ENCODE results near the gene DEPDC5.
"Not testable (repeated sequence)": the region's sequence is repeated elsewhere in the genome, so short reads cannot be mapped to it uniquely, and the experiment has no call there.

DEPDC5 gene

DNA sequence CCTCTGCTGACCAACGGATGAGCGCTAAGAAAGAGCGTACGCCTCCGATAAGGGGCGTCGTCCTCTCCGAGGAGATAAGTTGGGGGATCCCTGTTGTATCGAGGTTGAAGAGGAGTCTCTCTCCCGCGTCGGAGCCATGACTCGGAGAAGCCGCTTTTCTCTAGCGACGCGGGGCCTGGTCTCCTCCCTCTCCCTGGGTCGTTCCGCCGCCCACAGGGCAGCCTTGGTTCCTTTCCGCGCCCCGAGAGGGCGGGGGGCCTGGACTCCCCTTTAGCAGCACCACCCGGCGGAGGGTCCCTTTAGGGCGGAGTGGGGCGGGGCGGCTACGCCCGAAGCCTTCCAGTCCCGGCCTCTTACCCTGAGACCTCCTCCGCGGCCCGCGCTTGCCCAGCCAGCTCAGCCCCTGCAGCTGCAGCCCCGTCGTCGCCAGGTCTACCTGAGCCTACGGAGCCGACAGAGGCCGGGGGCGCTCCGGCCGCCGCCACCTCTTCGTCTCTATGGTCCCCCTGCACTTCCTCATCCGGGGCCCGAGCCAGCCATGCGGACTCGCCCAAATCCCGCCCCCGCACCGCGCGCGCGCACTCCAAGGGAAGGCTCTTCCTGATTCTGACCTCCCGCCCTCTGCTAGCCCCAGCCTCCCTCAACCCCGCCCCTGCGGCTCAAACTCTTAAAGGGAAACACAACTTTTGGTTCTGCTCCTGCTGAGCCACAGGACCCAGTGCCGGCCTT lies 4.0 kb upstream of the DEPDC5 start, which contains the start of gene PRR14L:
Gene PRR14L (minus strand): TSS at position 497 of the 729 bp plus-strand sequence. CDS start 11,272 bp downstream, outside the sequence.
- peak; percentile 96 for DNase-seq (ENCODE audit: low spot score)

DNA sequence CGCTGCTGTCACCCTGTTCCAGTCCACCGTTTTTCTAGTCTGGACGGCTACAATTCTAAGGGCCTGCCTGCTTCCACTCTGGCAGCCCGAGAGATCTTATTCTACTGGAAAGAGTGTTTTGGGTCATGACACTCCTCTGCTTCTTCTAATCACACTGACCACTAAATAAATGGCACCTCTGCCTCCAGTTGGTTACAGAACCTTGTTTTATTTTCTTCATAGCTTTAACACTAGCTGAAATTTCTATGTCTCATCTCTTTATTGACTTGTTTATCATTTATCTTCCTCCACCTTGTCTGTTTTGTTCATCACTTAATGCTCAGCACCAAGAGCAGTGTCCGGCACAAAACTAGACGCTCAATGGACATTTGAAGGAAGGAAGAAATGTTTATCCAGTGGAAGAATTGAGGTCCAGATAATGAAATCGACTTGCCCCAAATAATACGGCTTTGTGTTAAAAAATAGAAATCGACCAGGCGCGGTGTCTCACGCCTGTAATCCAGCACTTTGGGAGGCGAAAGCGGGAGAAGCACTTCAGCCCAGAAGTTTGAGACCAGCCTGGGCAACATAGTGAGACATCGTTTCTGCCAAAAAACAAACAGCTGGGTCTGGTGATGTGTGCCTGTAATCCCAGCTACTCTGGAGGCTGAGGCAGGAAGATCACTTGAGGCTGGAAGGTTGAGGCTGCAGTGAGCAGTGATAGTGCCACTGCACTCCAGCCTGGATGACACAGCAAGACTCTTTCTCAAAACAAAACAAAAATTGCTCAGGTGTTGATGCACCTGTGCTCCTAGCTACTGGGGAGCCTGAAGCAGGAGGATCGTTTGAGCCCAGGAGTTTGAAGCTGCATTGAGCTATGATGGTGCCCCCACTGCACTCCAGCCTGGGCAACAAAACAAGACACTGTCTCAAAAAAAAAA lies 3.2 kb upstream of the DEPDC5 start:
- DNase-seq (ENCODE audit: low spot score) = peak; percentile 7

GRCh38 chr22:31752096-31752847 lies 1.5 kb upstream of the DEPDC5 start:
- no peak for DNase-seq (ENCODE audit: low spot score)

DNA sequence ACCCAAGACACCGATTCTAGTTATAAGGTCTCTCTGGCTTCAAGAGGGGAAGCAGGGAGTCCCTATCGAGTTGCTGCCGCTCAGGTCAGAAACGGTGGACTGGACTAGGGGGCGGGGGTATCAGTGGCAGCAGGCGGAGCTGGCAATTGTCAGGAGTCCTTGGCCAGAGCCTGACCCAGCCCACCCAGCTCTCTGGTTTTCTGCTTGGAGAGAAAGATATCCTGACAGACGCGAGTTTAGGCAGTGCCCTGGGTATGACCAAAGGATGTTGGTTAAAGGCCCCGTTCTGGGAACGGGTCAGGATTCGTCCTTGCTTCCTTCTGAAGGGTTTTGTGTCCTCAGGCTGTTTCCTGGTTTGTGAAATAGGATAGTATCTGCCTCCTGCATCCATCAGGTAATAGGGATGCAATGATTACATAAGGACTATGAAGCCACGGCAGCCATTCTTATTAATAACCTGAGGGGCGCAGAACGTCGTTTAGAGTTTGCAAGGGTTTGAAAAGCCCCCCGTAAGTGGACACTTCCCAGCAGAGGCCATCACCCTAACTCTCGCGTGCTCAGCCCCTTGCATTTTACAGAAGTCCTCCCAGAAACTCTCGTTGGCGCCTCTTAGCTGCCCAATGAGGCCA lies 700 bp upstream of the DEPDC5 start:
- DNase-seq (ENCODE audit: low spot score) = peak; percentile 17

DNA sequence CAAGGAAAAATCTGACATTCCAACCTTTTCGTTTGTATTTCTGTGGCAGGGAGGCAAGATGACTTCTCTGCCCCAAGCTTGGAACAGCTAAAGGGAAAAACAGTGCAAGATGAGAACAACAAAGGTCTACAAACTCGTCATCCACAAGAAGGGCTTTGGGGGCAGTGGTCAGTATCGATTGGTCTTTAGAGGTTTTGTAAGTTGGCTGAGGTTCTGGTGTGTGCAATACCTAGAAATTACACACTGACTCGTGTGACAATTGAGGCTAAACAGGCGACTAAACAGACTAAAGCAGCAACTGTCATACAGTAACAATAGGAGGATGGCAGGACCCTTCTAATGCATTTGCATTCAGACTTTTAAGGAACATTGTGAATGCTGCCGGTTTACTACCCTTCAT lies 994 bp downstream of the DEPDC5 start:
- peak; percentile 6 for DNase-seq (ENCODE audit: low spot score)

DNA sequence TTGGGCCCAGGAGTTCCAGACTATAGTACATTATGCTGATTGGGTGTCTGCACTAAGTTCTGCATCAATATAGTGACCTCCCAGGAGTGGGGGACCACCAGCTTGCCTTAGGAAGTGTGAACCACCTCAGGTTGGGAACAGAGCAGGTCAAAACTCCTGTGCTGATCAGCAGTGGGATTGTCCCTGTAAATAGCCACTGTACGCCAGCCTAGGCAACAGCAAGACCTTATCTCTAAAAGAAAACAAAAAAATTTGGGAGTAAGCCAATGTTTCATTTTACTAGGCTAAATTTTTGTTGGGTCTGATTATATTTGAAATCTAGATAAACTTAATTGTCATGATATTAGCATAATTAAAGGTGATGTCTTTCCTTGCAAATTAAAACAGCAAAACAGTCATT lies 3.4 kb downstream of the DEPDC5 start:
- DNase-seq (ENCODE audit: low spot score) = no peak

- not testable (repeated sequence) for DNase-seq (ENCODE audit: low spot score)
These were observed 5.0 kb downstream of the DEPDC5 start for GRCh38 chr22:31758860-31759259.

GRCh38 chr22:31764785-31765184 lies 11.0 kb downstream of the DEPDC5 start:
- DNase-seq (ENCODE audit: low spot score) = no peak

DNA sequence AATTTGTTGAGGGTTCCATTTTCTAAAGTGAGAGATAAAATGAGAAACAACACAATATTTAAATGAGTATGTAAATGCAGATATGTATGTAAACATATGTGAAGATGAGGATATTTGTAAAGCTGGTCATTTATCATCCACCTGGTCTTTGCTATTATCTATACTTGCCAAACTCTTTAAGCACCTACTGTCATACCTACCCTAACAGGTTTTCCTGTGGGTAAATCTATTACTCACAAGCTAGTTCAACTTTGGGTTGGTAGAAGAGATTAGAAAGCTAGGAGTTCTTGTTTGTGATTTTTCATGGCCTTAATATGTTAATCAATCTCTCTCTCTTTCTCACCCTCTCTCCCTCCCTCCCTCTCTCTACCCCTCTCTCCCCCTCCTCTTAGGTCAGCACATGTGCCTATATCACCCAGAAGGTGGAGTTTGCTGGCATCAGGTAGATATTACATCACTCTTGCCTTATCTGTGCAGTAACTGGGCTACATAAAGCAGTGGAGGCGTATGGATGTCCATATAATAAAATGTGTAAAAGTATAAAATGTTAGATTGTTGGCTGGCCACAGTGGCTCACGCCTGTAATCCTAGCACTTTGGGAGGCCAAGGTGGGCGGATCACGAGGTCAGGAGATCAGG lies 14.7 kb downstream of the DEPDC5 start:
- no peak for DNase-seq (ENCODE audit: low spot score)

DNA sequence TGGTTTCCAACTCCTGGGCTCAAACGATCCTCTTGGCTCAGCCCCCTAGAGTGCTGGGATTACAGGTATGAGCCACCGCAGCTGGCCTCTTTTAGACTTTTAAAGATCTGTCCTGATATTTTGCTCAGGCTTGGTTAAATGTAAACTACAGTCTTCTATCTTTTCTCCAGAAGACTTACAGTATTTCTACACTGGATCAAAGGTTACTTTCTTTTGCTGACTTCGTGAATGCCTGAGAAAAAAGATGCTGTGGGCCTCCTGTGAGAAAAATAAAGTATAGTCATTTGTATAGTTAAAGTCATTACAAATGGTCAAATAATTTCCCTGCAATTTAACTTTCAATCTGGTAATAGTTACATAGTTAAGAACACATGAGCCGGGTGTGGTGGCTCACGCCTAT lies 19.6 kb downstream of the DEPDC5 start:
- no peak for DNase-seq (ENCODE audit: low spot score)

- DNase-seq (ENCODE audit: low spot score) = no peak
These were observed 22.4 kb downstream of the DEPDC5 start for GRCh38 chr22:31776231-31776630.

- DNase-seq (ENCODE audit: low spot score) = no peak
These were observed 36.0 kb downstream of the DEPDC5 start for GRCh38 chr22:31789803-31790202.

- no peak for DNase-seq (ENCODE audit: low spot score)
These were observed 36.4 kb downstream of the DEPDC5 start for GRCh38 chr22:31790240-31790639.

- not testable (repeated sequence) for DNase-seq (ENCODE audit: low spot score)
These were observed 45.5 kb downstream of the DEPDC5 start for GRCh38 chr22:31799358-31799757.

DNA sequence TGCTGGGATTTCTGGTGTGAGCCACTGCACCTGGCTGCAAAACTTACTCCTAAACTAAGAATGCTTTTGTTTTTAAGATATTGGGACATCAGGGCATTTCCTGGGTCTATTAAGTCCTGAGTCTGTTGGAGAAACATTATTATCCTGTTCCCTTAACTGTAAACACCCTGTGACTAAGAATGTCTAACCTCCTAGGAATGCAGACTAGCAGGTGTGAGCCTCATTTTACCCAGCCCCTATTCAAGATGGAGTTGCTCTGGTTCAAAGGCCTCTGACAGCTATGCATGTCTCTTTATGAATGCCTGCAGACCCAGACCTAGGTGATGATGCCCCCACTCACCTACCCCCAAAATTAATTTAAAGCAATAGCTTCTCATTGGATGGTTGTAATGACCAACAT lies 46.2 kb downstream of the DEPDC5 start:
- DNase-seq (ENCODE audit: low spot score) = peak; percentile 25

DNA sequence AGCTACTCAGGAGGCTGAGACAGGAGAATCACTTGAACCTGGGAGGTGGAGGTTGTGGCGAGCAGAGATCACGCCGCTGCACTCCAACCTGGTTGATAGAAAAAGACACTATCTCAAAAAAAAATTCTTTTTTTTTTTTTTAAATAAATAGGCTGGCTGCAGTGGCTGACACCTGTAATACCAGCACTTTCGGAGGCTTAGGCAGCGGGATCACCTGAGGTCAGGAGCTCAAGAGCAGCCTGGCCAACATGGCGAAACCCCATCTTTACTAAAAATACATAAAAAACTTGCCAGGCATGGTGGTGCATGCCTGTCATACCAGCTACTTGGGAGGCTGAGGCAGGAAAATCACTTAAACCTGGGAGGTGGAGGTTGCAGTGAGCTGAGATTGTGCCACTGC lies 47.0 kb downstream of the DEPDC5 start:
- DNase-seq (ENCODE audit: low spot score) = not testable (repeated sequence)

- no peak for DNase-seq (ENCODE audit: low spot score)
These were observed 48.8 kb downstream of the DEPDC5 start for GRCh38 chr22:31802575-31802974.

DNA sequence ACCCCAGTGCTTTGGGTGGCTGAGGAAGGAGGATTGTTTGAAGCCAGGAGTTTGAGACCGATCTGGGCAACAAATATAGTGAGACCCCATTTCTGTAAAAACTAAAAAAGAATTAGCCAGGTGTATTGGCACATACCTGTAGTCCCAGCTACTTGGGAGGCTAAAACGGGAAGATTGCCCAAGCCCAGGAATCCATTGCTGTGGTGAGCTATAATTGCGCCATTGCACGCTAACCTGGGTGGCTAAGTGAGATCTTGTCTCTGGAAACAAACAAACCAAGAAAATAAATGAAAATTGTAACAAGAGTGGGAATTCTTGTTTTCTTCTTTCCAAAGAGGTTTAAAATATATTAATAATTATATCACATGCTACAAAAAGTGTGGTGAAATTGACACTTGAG lies 52.9 kb downstream of the DEPDC5 start:
- no peak for DNase-seq (ENCODE audit: low spot score)

- no peak for DNase-seq (ENCODE audit: low spot score)
These were observed 59.3 kb downstream of the DEPDC5 start for GRCh38 chr22:31812977-31813605.

DNA sequence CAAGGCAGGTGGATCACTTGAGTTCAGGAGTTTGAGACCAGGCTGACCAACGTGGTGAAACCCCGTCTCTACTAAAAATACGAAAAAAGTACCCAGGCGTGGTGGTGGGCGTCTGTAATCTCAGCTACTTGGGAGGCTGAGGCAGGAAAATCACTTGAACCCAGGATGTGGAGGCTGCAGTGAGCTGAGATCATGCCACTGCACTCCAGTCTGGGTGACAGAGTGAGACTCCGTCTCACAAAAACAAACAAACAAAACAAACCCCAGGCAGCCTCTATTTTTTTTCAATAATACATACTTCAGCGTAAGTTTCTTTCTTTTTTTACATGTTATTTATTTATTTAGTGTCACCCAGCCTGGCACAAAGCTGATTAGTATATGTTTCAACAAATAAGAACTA lies 60.1 kb downstream of the DEPDC5 start:
- not testable (repeated sequence) for DNase-seq (ENCODE audit: low spot score)

DNA sequence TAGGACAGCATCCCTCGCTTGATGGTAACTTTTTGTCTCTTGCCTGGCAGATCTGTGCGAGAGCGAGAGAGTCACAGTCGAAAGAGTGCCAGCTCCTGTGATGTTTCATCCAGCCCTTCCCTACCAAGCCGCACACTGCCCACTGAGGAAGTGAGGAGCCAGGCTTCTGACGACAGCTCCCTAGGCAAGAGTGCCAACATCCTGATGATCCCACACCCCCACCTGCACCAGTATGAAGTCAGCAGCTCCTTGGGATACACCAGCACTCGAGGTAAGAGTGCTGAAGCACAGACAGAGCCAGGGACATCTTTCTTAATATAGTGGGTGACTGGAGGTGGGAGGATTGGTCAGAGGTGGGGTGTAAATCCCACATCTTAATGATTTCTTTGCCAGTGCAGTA lies 61.1 kb downstream of the DEPDC5 start:
- no peak for DNase-seq (ENCODE audit: low spot score)
